Activated gamma-delta T cell treated with anti-CD3 and anti-CD28 coated beads, Interleukin-2, amount 50 U/mL, for 16 hours (primary cell): ENCODE data around the gene MAML1.
A peak's percentile ranks its signal among the peaks of the same experiment; 100 is the strongest.
"Not testable (repeated sequence)": the region's sequence is repeated elsewhere in the genome, so short reads cannot be mapped to it uniquely, and the experiment has no call there.

Source experiments
- DNase-seq: peaks from one replicate; pipeline ENCODE4 v3.0.0-alpha.2; 2020; ENCODE audit warnings: low read depth

The MAML1 gene

GRCh38 chr5:179769271-179769670 is 36.6 kb downstream of the MAML1 start:
- no peak for DNase-seq

DNA sequence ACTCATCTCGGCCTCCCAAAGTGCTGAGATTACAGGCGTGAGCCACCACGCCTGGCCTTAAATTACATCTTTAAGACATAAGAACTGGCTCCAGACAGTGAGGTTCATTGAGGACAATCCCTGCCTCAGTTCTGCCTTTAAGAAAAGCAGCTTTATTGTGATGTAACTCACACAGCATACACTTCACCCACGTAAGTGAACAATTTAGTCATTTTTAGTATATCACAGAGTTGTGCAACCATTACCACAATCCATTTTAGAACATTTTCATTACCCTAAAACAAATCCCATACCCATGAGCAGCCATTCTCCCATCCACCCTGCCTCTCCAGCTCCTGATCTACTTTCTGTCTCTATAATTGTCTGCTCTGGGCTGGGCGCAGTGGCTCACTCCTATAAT is 37.2 kb downstream of the MAML1 start:
- DNase-seq = no peak

- DNase-seq = no peak
Observed at GRCh38 chr5:179771311-179771895, 38.8 kb downstream of the MAML1 start.

DNA sequence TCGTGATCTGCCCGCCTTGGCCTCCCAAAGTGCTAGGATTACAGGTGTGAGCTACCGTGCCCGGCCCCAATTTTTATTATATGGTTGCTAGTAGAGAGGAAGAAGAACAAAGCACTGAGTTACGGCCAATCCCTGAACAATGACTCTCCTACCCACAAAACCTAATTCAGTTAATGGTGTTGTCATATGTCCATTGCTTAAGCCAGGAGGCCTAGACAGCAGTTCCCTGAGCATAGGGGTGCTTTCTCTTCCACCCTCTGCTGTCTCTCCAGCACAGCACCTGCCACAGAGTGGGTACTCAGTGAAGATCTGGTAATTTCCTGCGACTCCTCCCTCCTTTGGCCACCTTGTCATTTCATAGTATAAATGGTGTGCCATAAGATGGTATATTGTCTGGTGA is 39.7 kb downstream of the MAML1 start:
- DNase-seq = no peak

DNA sequence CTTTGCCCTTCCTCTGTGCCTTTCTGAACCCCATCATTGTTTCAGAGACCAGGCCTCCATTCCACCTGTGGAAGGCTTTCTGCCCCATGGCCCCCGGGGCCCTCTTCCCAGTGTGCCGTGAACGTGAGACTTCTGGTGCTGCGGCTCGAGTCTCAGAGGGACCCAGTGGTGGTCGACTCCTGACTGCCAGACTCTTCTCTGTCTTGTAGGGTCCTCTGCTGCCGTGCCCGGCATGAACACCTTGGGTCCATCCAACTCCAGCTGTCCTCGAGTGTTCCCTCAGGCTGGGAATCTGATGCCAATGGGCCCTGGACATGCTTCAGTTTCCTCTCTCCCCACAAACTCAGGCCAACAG is 41.0 kb downstream of the MAML1 start:
- DNase-seq = no peak

DNA sequence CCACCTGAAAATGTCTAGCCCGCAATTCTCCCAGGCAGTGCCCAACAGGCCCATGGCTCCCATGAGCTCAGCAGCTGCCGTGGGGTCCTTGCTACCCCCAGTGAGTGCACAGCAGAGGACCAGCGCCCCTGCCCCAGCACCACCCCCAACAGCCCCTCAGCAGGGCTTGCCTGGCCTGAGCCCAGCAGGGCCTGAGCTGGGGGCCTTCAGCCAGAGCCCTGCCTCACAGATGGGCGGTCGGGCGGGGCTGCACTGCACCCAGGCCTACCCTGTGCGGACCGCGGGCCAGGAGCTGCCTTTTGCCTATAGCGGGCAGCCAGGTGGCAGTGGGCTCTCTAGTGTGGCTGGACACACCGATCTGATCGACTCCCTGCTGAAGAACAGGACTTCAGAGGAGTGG is 41.8 kb downstream of the MAML1 start:
- DNase-seq = no peak

GRCh38 chr5:179776411-179776938 is 43.9 kb downstream of the MAML1 start:
- DNase-seq = no peak

- no peak for DNase-seq
Observed at GRCh38 chr5:179777456-179777855, 44.8 kb downstream of the MAML1 start.

GRCh38 chr5:179777909-179778308 is 45.3 kb downstream of the MAML1 start:
- DNase-seq = no peak

- DNase-seq = no peak
Observed at GRCh38 chr5:179778591-179778990, 46.0 kb downstream of the MAML1 start.

- no peak for DNase-seq
Observed at GRCh38 chr5:179779826-179780225, 47.2 kb downstream of the MAML1 start.

DNA sequence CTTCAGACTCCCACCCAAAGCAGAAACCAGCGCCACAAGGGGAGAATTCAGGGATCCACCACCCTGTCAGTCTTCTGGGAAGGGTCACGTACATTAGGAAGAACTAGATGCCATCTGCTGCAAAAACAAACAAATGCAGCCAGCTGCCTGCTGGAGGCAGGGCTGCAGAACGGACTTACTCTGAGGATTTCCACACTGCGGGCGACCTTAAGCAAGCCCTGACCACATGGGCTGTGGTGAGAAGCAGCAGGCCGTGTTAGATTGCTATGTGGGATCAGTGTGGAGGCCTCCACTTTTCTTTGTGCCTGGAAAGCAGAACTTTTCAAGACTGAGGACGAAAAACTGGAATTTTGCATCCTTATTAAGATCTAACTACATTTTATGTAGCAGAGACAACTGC is 47.7 kb downstream of the MAML1 start:
- DNase-seq = no peak

GRCh38 chr5:179781846-179782245 is 49.2 kb downstream of the MAML1 start:
- no peak for DNase-seq

DNA sequence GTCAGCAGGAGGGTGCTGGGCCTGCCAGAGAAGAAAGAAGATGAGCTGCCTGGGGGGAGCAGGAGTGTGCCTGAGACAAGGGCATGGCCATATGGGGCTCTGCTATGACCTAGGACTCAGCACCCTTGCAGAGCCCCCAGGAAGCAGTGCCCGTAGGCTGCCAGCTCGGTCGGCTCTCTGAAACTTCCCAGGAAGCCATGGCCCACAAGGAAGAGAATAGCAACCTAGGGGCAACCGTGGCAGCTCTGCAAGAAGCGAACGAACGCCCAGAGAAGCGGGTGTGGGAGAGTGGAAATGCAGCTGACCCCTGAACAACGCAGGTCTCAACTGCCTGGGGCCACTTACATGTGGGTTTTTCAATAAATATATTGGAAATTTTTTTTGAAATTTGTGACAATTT is 50.5 kb downstream of the MAML1 start:
- DNase-seq = no peak

DNA sequence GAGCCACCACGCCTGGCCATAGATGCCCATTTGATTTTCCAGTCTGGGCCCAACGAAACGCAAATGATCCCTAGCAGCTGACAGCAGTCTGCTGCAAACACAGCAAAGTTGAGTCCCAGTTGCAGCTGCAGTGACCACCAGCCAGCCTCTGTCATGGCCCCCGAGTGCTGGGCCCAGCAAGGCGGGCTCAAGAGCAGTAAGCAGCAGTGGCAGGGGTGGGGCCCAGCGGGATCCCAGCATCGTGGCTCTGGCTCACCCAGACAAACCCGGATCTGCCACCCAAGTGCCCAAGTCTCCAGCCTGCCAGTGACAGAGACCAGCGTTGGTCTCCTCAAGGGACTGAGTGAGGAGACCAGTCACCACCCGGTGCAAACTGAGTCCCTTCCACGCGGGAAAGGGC is 54.2 kb downstream of the MAML1 start:
- no peak for DNase-seq

GRCh38 chr5:179788193-179788854 is 55.7 kb downstream of the MAML1 start:
- no peak for DNase-seq

- not testable (repeated sequence) for DNase-seq
Observed at GRCh38 chr5:179789278-179789677, 56.7 kb downstream of the MAML1 start.

- DNase-seq = no peak
Observed at GRCh38 chr5:179791881-179792611, 59.4 kb downstream of the MAML1 start.

DNA sequence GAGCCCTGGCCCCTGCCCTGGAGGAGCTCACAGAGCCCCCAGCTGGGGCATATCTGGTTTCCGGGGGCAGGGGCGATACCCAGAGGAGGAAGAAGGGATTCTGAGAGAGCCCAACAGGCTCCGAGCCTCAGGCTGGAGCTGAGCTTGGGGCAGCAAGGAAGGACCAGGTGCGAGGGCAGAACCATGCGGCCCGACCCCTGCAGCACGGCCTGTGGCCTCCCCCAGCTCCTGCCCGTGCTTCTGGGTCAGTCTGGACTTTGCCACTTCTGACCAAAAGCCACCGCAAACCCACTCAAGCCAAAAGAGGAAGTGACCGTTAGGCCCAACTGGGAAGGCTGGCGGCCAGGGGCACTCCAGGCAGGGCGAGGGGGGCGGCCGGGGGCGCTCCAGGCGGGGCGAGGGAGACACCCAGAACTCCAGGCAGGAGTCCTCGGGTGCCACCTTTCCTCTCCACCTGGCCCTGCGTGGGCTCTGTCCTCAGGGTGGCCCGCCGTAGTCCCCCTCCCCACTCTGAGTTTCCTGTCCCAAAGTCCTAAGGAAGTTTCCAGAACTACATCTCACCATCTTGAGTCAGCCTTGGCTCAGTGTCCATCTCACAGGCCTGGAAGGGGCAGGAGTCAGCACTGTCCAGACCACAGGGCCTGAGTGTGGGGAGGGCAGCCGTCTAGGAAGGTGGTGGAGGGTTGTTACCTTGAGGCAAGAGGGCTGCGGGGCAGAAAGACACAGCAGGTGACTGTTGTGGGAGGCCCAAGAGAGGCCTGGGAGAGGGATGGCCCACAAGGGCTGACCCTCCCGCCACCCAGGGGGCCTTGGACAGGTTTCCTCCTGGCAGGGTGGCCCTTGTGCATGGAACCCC is 60.2 kb downstream of the MAML1 start:
- no peak for DNase-seq

DNA sequence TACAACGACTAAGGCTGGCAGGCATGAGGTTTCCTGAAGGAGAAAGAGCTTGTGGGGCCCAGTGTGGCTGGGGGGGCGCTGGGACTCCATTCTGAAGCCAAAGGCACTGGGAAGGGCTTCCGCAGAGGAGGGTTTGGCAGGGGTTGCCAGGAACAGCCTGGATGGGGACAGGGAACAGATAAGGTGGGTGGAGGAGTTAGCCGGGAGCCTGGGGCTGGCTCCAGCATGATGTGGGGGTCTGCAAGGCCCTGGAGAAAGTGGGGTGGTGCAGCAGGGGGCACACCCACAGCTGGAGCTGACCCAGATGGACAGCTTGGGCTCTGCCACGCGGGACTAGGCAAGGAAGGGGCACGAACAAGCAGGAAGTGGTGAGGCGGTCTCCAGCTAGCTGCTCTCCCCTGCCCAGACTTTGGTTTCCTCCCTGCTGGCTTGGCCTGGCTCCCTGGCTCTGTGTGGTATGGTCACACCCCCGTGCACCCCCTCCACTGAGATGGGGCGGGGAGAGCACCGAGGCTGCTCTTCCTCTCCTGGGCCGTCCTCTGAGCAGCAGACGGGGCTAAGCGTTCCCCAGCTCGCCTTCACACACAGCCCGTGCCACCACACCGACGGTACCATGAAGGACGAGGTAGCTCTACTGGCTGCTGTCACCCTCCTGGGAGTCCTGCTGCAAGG is 61.0 kb downstream of the MAML1 start, which contains the start of gene LTC4S:
Gene LTC4S (plus strand): TSS at position 519 of the 672 bp plus-strand sequence. CDS start 95 bp downstream, at position 614.
- DNase-seq = peak; percentile 46

DNA sequence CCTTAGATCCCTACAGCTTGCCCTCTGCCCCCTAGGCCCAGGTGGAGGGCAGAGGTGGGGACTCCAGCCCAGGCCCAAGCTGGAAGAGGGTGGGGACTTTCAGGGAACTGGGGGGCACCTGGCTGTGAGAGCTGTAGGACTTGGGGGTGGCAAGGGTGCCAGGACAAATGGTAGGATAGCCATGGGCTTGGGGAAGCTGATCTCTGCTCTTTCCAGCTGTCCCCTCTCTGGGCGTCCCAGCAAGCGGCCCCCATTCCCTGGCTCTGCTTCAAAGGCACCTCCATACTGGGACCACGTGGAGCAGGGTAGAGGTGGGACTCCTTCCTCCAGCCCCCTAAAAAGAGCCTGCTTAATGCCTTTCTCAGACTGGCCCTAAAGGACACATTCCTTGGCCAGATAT is 61.5 kb downstream of the MAML1 start:
- no peak for DNase-seq

DNA sequence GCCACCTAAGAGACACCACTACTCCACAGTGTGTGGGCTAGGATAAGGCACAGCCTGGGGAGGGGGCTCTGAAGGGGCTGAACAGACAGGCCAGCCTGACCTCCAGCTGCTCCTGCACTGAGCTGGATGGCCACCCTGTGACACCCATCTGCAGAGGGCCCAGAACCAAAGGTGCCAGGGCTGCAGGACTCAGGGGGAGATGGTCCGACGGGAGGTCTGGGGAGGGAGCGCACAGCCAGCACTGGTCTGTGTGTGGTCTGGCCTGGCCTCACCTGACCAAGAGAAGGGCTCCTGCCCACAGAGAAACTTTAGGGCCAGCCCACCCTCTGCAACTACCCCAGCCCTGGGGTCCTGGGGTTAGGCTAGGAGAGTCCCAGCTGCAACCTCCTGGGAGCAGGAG is 62.0 kb downstream of the MAML1 start:
- DNase-seq = no peak
